Esophagus muscularis mucosa (tissue), 4 donors: Measurements from ENCODE around the gene PSEN1.

Source experiments
- CTCF ChIP-seq, 3 experiments: fragments of 200-600 bp in 2 of 3; fragments of 450-650 bp in 1 of 3; sonication (generic) in 2 of 3; IDR thresholded peaks; one replicate each; pipeline ENCODE4 v1.5.1; 2017 to 2019; ENCODE audit warnings: antibody characterized with exemption in 3 of 3, mild to moderate bottlenecking in 2 of 3, moderate library complexity in 1 of 3
- EP300 ChIP-seq: sonication (generic); formaldehyde crosslinking; IDR thresholded peaks from one replicate; pipeline ENCODE4 v1.6.1; 2017; ENCODE audit warnings: antibody characterized with exemption
- POLR2A ChIP-seq: fragments of 450-650 bp; IDR thresholded peaks from one replicate; pipeline ENCODE4 v1.6.1; 2017; ENCODE audit warnings: antibody characterized with exemption, moderate library complexity, mild to moderate bottlenecking, low read depth
- POLR2AphosphoS5 ChIP-seq, 2 donors: sonication (generic); formaldehyde crosslinking; IDR thresholded peaks; one replicate each; pipeline ENCODE4 v1.6.1; 2017; ENCODE audit warnings: antibody characterized with exemption in 2 of 2

DNA sequence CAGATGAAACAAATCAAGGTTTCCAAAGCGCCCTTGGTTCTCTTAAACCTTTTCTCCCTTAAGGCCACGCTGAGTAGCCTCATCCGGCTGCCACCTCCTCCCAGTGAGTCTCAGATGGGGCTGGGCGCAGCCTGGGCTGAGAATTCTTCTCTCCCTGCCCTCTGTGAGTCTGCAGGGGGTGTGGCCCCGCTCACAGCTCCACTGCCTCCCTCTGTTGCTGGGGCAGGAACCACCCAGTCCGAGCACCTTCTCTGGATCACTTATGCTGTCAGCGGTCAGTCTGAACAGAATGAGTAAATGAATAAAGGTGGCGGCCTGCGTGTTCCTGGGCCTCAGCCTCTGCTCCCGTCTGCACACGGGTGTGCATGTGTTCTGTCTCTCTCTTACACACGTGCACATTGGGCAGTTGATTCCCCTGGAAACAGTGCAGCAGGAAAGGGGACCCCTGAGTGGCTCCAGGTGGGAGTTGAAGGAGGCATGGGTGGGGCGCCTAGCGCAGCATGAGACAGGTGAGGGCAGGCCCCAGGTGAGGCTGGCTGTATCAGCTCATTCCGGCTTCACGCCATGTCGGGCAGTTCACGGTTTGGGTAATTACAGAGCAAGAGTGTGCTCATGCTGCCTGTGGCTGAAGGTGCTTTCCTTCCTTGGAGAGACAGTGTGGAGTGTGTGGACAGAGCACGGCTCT is 105.3 kb downstream of the PSEN1 start:
- TF ChIP-seq CTCF (IDR thresholded peaks at IDR 0.05) (no peak), POLR2A (no peak), POLR2AphosphoS5 (IDR thresholded peaks at IDR 0.05) (no peak), EP300 (no peak)
